Liver (tissue), 9 donors: ENCODE results near the gene TIMM13. TPM values are rescaled to one million over a fixed set of nuclear protein-coding genes. Genes with fewer than 3 reads are reported as not detected.

ENCODE experiments used
- DNase-seq: peaks from one replicate; pipeline ENCODE4 v3.0.0-alpha.2; 2017; ENCODE audit warnings: low spot score
- H3K27ac ChIP-seq, 2 donors: one replicate each; pipeline ENCODE4 v1.7.0; 2013; ENCODE audit warnings: inconsistent platforms in 2 of 2, low read length in 2 of 2, control low read depth in 1 of 2, low read depth in 1 of 2, mild to moderate bottlenecking in 1 of 2
- H3K27me3 ChIP-seq, 4 donors: one replicate each; pipeline versions ENCODE4 v1.6.1 to v1.7.0; 2013; ENCODE audit warnings: low read length in 3 of 4, inconsistent platforms in 1 of 4, mild to moderate bottlenecking in 1 of 4, moderate library complexity in 1 of 4; ENCODE audit not compliant: control insufficient read depth in 4 of 4, insufficient read depth in 4 of 4
- H3K36me3 ChIP-seq, 4 donors: one replicate each; pipeline versions ENCODE4 v1.6.1 to v1.7.0; 2013; ENCODE audit warnings: low read length in 3 of 4, mild to moderate bottlenecking in 3 of 4, low read depth in 1 of 4, moderate library complexity in 1 of 4; ENCODE audit not compliant: control insufficient read depth in 4 of 4, insufficient read depth in 3 of 4
- H3K4me1 ChIP-seq, 4 donors: one replicate each; pipeline versions ENCODE4 v1.6.1 to v1.7.0; 2013; ENCODE audit warnings: low read length in 3 of 4, mild to moderate bottlenecking in 3 of 4, moderate library complexity in 1 of 4; ENCODE audit not compliant: control insufficient read depth in 4 of 4, insufficient read depth in 4 of 4
- H3K4me3 ChIP-seq, 3 donors: one replicate each; pipeline versions ENCODE4 v1.6.1 to v1.7.0; 2013; ENCODE audit warnings: low read length in 3 of 3, control low read depth in 1 of 3, low read depth in 1 of 3, mild to moderate bottlenecking in 1 of 3
- H3K9ac ChIP-seq, 2 donors: one replicate each; pipeline ENCODE4 v1.7.0; 2013; ENCODE audit warnings: low read length in 2 of 2, mild to moderate bottlenecking in 2 of 2, moderate library complexity in 2 of 2, control low read depth in 1 of 2, low read depth in 1 of 2
- H3K9me3 ChIP-seq, 4 donors: one replicate each; pipeline versions ENCODE4 v1.6.1 to v1.7.0; 2013; ENCODE audit warnings: low read length in 3 of 4; ENCODE audit not compliant: control insufficient read depth in 4 of 4
- EGR1 ChIP-seq, 2 donors: IDR thresholded peaks; 2 replicates each; pipeline ENCODE4 v1.6.1; 2016 to 2018; ENCODE audit warnings: antibody characterized with exemption in 2 of 2, low read depth in 2 of 2
- FOXA1 ChIP-seq: IDR thresholded peaks from 2 replicates; pipeline ENCODE4 v1.6.1; 2016; ENCODE audit warnings: antibody characterized with exemption
- FOXA2 ChIP-seq: IDR thresholded peaks from 2 replicates; pipeline ENCODE4 v1.6.1; 2016; ENCODE audit warnings: antibody characterized with exemption
- GABPA ChIP-seq, 2 donors: IDR thresholded peaks in 1 of 2; conservative IDR thresholded peaks in 1 of 2; 2 replicates each; pipeline ENCODE4 v1.6.1; 2016; ENCODE audit warnings: antibody characterized with exemption in 2 of 2, mild to moderate bottlenecking in 1 of 2, moderate library complexity in 1 of 2
- HNF4G ChIP-seq: IDR thresholded peaks from 2 replicates; pipeline ENCODE4 v1.6.1; 2016; ENCODE audit warnings: antibody characterized with exemption
- JUND ChIP-seq, 2 donors: IDR thresholded peaks; 2 replicates each; pipeline ENCODE4 v1.6.1; 2016; ENCODE audit warnings: antibody characterized with exemption in 2 of 2
- NR2F2 ChIP-seq: IDR thresholded peaks from 2 replicates; pipeline ENCODE4 v1.6.1; 2016; ENCODE audit warnings: antibody characterized with exemption
- RAD21 ChIP-seq, 2 donors: IDR thresholded peaks; 2 replicates each; pipeline ENCODE4 v1.6.1; 2016; ENCODE audit warnings: antibody characterized with exemption in 2 of 2, mild to moderate bottlenecking in 2 of 2
- RXRA ChIP-seq, 2 donors: IDR thresholded peaks; 2 replicates each; pipeline ENCODE4 v1.6.1; 2017 to 2018; ENCODE audit warnings: antibody characterized with exemption in 2 of 2, mild to moderate bottlenecking in 1 of 2
- SP1 ChIP-seq: IDR thresholded peaks from 2 replicates; pipeline ENCODE4 v1.6.1; 2018; ENCODE audit warnings: antibody characterized with exemption, mild to moderate bottlenecking
- TAF1 ChIP-seq: conservative IDR thresholded peaks from 2 replicates; pipeline ENCODE4 v1.6.1; 2016; ENCODE audit warnings: antibody characterized with exemption, mild to moderate bottlenecking
- YY1 ChIP-seq: IDR thresholded peaks from 2 replicates; pipeline ENCODE4 v1.6.1; 2016; ENCODE audit warnings: antibody characterized with exemption, mild to moderate bottlenecking
- WGBS: extraction: QIAGEN DNeasy Blood & Tissue Kit; methylation state at CpG from one replicate; pipeline ENCODE4 v1.1.7; 2013; 5-methylcytosine and 5-hydroxymethylcytosine counted together
- polyA plus RNA-seq, 2 donors: library from polyadenylated mRNA; stranded (reverse) in 1 of 2; unstranded in 1 of 2; fragments of 200-250 nt in 1 of 2; fragments of >200 nt in 1 of 2; fragmentation: Nextera tagmentation in 1 of 2; extraction: Ambion mirVana in 1 of 2; gene quantifications; one replicate each; pipeline versions ENCODE4 v1.2.1 to v1.2.3, GENCODE V29; 2013 to 2015
- total RNA-seq, 2 donors: library from RNA; depleted of rRNA; stranded (reverse); fragments of >200 nt; gene quantifications; one replicate each; pipeline ENCODE4 v1.2.3, GENCODE V29; 2014
- TF ChIP-seq, protein P1 (sequence below): IDR thresholded peaks from 2 replicates; pipeline ENCODE4 v1.6.1; 2016; ENCODE audit warnings: antibody characterized with exemption
- TF ChIP-seq, protein P2 (sequence below): IDR thresholded peaks from 2 replicates; pipeline ENCODE4 v1.6.1; 2016; ENCODE audit warnings: antibody characterized with exemption
- TF ChIP-seq, protein P3 (sequence below): fragments of 150-350 bp; IDR thresholded peaks from 2 replicates; pipeline ENCODE4 v1.5.1; 2017; ENCODE audit warnings: improper control_type of control experiment, low read depth, low read length; ENCODE audit not compliant: missing input control
- TF ChIP-seq, protein P4 (sequence below): IDR thresholded peaks from 2 replicates; pipeline ENCODE4 v1.6.1; 2016; ENCODE audit warnings: antibody characterized with exemption
- TF ChIP-seq, protein P5 (sequence below): IDR thresholded peaks from 2 replicates; pipeline ENCODE4 v1.6.1; 2016; ENCODE audit warnings: antibody characterized with exemption, mild to moderate bottlenecking
- donor health status: healthy.
- donor health status: healthy.
- donor health status: healthy.
- donor health status: healthy.
- donor health status: healthy.

Gene TIMM13
- total and polyA plus RNA-seq, 4 donors: 21.6 to 137 (median 43.4) TPM

DNA sequence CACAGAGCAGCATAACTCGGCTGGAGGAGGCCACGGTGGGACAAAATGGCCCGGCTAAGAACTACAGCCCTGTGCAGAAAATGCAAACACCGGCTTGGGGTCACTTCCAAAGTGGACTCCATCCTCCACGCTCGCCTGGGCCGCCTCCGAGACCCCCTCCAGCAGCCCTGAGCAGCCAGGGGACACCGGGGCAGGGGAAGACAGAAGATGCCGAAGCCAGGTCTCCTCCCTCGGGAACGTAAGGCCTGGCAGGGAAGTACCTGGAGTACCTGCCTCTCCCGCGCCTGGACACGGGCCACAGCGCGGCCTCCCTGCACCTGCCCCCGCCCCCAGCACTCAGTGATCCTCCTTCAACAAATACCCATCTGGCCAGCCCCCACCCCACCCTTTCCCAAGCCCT lies 24.4 kb upstream of the TIMM13 start (continued):
- TF ChIP-seq, protein P1, sequence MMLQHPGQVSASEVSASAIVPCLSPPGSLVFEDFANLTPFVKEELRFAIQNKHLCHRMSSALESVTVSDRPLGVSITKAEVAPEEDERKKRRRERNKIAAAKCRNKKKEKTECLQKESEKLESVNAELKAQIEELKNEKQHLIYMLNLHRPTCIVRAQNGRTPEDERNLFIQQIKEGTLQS: no peak
- no peak for TF ChIP-seq TAF1

DNA sequence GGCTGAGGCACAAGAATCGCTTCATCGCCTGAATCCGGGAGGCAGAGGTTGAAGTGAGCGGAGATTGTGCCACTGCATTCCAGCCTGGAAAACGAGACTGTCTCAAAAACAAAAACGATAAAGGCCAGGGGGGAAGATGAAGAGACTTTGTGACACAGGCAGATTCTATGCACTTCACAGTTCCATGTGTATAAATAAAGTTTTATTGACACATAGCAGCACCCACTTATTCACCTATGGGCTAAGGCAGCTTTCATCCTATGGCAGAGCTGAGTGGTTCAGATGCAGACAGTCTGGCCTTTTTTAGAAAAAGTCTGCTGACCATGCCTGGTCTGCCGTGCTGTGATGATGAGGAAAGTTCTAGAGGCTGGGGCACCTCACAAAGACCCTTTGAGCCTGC lies 23.8 kb upstream of the TIMM13 start:
- TF ChIP-seq, protein P1: no peak
- TF ChIP-seq, protein P2, sequence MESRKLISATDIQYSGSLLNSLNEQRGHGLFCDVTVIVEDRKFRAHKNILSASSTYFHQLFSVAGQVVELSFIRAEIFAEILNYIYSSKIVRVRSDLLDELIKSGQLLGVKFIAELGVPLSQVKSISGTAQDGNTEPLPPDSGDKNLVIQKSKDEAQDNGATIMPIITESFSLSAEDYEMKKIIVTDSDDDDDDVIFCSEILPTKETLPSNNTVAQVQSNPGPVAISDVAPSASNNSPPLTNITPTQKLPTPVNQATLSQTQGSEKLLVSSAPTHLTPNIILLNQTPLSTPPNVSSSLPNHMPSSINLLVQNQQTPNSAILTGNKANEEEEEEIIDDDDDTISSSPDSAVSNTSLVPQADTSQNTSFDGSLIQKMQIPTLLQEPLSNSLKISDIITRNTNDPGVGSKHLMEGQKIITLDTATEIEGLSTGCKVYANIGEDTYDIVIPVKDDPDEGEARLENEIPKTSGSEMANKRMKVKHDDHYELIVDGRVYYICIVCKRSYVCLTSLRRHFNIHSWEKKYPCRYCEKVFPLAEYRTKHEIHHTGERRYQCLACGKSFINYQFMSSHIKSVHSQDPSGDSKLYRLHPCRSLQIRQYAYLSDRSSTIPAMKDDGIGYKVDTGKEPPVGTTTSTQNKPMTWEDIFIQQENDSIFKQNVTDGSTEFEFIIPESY: no peak
- TF ChIP-seq YY1: no peak
- TF ChIP-seq FOXA2: no peak
- no peak for TF ChIP-seq RXRA (IDR thresholded peaks at IDR 0.05)
- TF ChIP-seq, protein P3, sequence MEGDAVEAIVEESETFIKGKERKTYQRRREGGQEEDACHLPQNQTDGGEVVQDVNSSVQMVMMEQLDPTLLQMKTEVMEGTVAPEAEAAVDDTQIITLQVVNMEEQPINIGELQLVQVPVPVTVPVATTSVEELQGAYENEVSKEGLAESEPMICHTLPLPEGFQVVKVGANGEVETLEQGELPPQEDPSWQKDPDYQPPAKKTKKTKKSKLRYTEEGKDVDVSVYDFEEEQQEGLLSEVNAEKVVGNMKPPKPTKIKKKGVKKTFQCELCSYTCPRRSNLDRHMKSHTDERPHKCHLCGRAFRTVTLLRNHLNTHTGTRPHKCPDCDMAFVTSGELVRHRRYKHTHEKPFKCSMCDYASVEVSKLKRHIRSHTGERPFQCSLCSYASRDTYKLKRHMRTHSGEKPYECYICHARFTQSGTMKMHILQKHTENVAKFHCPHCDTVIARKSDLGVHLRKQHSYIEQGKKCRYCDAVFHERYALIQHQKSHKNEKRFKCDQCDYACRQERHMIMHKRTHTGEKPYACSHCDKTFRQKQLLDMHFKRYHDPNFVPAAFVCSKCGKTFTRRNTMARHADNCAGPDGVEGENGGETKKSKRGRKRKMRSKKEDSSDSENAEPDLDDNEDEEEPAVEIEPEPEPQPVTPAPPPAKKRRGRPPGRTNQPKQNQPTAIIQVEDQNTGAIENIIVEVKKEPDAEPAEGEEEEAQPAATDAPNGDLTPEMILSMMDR: no peak
- no peak for TF ChIP-seq FOXA1
- no peak for TF ChIP-seq GABPA (IDR thresholded peaks at IDR 0.05 in 1 of 2, conservative IDR thresholded peaks at IDR 0.05 in 1 of 2)
- no peak for TF ChIP-seq NR2F2
- no peak for TF ChIP-seq EGR1 (IDR thresholded peaks at IDR 0.05; ENCODE audit: low read depth in 2 of 2)
- no peak for TF ChIP-seq SP1
- no peak for TF ChIP-seq RAD21 (IDR thresholded peaks at IDR 0.05)
- TF ChIP-seq JUND (IDR thresholded peaks at IDR 0.05): no peak
- TF ChIP-seq, protein P4, sequence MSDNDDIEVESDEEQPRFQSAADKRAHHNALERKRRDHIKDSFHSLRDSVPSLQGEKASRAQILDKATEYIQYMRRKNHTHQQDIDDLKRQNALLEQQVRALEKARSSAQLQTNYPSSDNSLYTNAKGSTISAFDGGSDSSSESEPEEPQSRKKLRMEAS: no peak
- TF ChIP-seq, protein P5, sequence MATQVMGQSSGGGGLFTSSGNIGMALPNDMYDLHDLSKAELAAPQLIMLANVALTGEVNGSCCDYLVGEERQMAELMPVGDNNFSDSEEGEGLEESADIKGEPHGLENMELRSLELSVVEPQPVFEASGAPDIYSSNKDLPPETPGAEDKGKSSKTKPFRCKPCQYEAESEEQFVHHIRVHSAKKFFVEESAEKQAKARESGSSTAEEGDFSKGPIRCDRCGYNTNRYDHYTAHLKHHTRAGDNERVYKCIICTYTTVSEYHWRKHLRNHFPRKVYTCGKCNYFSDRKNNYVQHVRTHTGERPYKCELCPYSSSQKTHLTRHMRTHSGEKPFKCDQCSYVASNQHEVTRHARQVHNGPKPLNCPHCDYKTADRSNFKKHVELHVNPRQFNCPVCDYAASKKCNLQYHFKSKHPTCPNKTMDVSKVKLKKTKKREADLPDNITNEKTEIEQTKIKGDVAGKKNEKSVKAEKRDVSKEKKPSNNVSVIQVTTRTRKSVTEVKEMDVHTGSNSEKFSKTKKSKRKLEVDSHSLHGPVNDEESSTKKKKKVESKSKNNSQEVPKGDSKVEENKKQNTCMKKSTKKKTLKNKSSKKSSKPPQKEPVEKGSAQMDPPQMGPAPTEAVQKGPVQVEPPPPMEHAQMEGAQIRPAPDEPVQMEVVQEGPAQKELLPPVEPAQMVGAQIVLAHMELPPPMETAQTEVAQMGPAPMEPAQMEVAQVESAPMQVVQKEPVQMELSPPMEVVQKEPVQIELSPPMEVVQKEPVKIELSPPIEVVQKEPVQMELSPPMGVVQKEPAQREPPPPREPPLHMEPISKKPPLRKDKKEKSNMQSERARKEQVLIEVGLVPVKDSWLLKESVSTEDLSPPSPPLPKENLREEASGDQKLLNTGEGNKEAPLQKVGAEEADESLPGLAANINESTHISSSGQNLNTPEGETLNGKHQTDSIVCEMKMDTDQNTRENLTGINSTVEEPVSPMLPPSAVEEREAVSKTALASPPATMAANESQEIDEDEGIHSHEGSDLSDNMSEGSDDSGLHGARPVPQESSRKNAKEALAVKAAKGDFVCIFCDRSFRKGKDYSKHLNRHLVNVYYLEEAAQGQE: no peak
- TF ChIP-seq HNF4G: no peak
- WGBS: 96% methylated on average over 7 of the region's 7 CpGs
- H3K4me1 ChIP-seq: peaks cover 5 to 10% (median 9%) of the 10 kb centered on the region in 4 donors
- H3K36me3 ChIP-seq: no peaks in the 10 kb centered on the region
- no peak overlapping the region for H3K4me3 ChIP-seq
- no peak overlapping the region for H3K27ac ChIP-seq
- no peak for DNase-seq
- H3K9me3 ChIP-seq: no peaks in the 10 kb centered on the region
- H3K9ac ChIP-seq: no peak overlapping the region
- no peaks in the 10 kb centered on the region for H3K27me3 ChIP-seq
